ENCODE results near the gene ARHGAP44. TPM values are rescaled to one million over a fixed set of nuclear protein-coding genes. Genes with fewer than 3 reads are reported as not detected.

The ARHGAP44 gene
- total RNA-seq, 4 donors from 2014 or later: 1.4 to 6.2 (median 2.1) TPM

DNA sequence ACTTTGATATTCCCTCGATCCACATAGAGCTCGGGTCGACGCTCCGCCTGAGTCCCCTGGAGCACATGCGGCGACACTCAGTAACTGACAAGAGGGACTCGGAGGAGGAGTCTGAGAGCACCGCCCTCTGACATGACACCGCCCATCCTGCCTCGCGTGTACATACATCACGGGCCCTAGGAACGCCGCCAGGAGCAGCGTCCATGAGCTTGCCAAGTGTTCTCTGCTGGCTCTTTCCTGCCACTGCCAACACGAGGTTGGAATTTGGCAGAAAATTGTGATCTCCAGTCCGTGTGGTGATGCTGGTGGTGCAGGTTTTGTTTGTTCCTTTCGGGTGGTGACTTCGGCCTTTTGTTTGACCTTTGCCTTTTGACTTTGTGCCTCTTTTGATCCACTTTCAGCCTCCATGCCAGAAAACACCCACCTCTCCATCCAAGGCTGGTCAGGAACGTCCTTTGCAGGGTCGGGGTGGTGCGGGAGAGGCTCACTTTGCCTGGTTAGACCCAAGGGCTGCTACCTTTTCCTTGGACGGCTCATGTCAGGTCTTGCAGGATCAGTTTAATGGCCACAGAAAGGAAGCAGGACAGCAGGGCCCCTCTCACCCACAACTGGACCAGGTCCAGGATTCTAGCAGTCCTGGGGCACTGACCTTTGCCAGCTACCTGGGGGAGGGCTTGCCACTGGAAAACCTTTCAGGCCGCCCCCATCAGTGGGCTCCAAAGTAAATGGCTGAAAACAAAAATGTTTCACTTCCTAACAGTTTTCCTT lies 200.9 kb downstream of the ARHGAP44 start:
- no peak overlapping the region for H3K4me3 ChIP-seq
- H3K36me3 ChIP-seq: peaks cover 3 to 49% of the 10 kb centered on the region in 2 donors
- intact Hi-C loops (cut with DNase I; ENCODE audit: low total_unique reads) (no loop called here), in situ Hi-C loops (cut with MboI; ENCODE audit: low sequenced_read_pairs in 4 of 4) (no loop called here)
- no peak for TF ChIP-seq CTCF (IDR thresholded peaks at IDR 0.05 in 4 of 5, conservative IDR thresholded peaks at IDR 0.05 in 1 of 5)
- TF ChIP-seq POLR2A (IDR thresholded peaks at IDR 0.05): no peak
- H3K27ac ChIP-seq: peak overlapping the region in 2 of 4 donors; percentile 14 to 64
- H3K9me3 ChIP-seq: no peaks in the 10 kb centered on the region
- H3K4me1 ChIP-seq: peaks cover 0 to 10% of the 10 kb centered on the region in 2 donors
- H3K27me3 ChIP-seq: peaks cover 0 to 2% (median 0%) of the 10 kb centered on the region in 3 donors
- ATAC-seq (peak; percentile 41 to 42), DNase-seq (peak in 1 of 2 donors; percentile 59)

DNA sequence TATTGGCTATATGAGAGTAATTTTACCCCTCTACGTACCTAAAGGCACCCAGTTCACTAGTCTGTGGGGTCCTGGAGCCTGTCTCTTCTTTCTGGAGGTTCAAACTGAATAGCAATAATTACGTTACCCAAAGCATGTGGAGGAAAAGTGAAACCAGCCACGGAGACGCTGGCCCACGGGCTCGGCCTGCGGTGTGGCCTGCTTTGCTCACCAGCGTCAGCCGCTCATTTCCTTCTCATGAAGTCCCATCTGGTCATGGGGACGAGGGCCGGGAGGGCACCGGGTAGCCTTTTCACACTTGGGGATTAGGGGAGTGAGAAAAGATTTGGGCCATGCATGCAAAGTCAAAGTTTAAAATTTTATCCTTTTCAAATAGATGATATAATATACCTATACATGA lies 201.6 kb downstream of the ARHGAP44 start:
- H3K27ac ChIP-seq: no peak overlapping the region
- intact Hi-C loops (cut with DNase I; ENCODE audit: low total_unique reads) (no loop called here), in situ Hi-C loops (cut with MboI; ENCODE audit: low sequenced_read_pairs in 4 of 4) (no loop called here)
- TF ChIP-seq POLR2A (IDR thresholded peaks at IDR 0.05): no peak
- no peak for TF ChIP-seq CTCF (IDR thresholded peaks at IDR 0.05 in 4 of 5, conservative IDR thresholded peaks at IDR 0.05 in 1 of 5)
- H3K36me3 ChIP-seq: peaks cover 3 to 56% of the 10 kb centered on the region in 2 donors
- no peak overlapping the region for H3K4me3 ChIP-seq
- H3K4me1 ChIP-seq: peaks cover 0 to 10% of the 10 kb centered on the region in 2 donors
- no peak for DNase-seq
- ATAC-seq: no peak
- peaks cover 0 to 2% (median 0%) of the 10 kb centered on the region in 3 donors for H3K27me3 ChIP-seq
- no peaks in the 10 kb centered on the region for H3K9me3 ChIP-seq

DNA sequence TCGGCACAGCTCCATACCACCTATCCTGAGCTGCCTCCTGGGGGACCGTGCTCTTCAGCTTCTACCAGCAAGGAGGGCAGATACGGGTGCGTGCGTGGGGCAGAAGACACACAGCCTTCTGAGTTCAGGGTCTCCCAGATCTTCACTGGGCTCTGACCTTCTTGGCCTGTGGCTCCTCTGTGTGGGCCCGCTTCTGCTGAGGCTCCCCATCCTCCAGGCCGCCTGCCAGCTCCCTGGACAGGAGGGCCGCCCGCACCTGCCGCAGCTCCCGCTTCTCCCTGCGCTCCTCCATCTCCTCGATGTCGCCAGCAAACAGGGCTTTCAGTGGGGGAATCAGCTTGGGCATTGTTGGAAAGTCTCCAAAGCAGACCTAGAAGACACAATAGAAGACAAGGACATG lies 203.4 kb downstream of the ARHGAP44 start:
- Histone ChIP-seq H3K27ac (no peak overlapping the region), H3K4me3 (no peak overlapping the region), H3K4me1 (peaks cover 0 to 10% of the 10 kb centered on the region in 2 donors), H3K27me3 (no peaks in the 10 kb centered on the region), H3K9me3 (no peaks in the 10 kb centered on the region), H3K36me3 (peaks cover 6 to 74% of the 10 kb centered on the region in 2 donors)
- in situ Hi-C loops (cut with MboI; ENCODE audit: low sequenced_read_pairs in 4 of 4): no loop called here
- intact Hi-C loops (cut with DNase I; ENCODE audit: low total_unique reads): no loop called here
- ATAC-seq: no peak
- no peak for TF ChIP-seq CTCF (IDR thresholded peaks at IDR 0.05 in 4 of 5, conservative IDR thresholded peaks at IDR 0.05 in 1 of 5)
- TF ChIP-seq POLR2A (IDR thresholded peaks at IDR 0.05): no peak
- no peak for DNase-seq

DNA sequence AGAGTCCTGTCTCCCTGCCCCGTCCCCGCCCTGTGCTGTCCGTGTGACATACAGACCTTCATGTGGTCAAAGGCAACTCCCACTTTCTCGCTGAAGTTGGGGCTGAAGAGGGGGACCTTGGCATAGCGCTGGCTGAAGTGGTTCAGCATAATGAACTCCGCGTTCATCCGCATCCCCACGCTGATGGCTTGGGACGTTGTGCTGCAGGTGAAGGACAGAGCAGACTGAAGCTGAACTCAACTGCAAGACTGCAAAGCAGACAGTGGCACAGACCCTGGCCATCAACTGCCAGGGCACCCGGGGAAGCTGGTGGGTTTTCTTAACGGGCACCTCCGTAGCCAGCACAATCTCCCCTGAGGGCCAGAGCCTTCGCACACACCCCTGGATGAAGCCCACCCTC lies 204.3 kb downstream of the ARHGAP44 start:
- Histone ChIP-seq H3K4me1 (peaks cover 0 to 10% of the 10 kb centered on the region in 2 donors), H3K9me3 (no peaks in the 10 kb centered on the region), H3K27ac (no peak overlapping the region), H3K36me3 (peaks cover 10 to 83% of the 10 kb centered on the region in 2 donors), H3K4me3 (no peak overlapping the region), H3K27me3 (no peaks in the 10 kb centered on the region)
- no peak for ATAC-seq
- intact Hi-C loops (cut with DNase I; ENCODE audit: low total_unique reads): no loop called here
- TF ChIP-seq CTCF (IDR thresholded peaks at IDR 0.05 in 4 of 5, conservative IDR thresholded peaks at IDR 0.05 in 1 of 5) (no peak), POLR2A (IDR thresholded peaks at IDR 0.05) (no peak)
- in situ Hi-C loops (cut with MboI; ENCODE audit: low sequenced_read_pairs in 4 of 4): no loop called here
- no peak for DNase-seq

Data from gastrocnemius medialis (tissue), 4 donors.